K562 (cell line): ENCODE measurements around the gene MTREX. TPM values are rescaled to one million over a fixed set of nuclear protein-coding genes. Genes with fewer than 3 reads are reported as not detected.

Source experiments
- CBX5 ChIP-seq: IDR thresholded peaks from 2 replicates; pipeline ENCODE4 v1.6.1; 2014; ENCODE audit warnings: low read depth, borderline replicate concordance
- ETV6 ChIP-seq, 3 experiments: fragments of 150-350 bp in 1 of 3; sonication (generic) in 1 of 3; formaldehyde crosslinking in 1 of 3; IDR thresholded peaks; 2 replicates each; pipeline versions ENCODE4 v1.6.1 to v1.8.0; 2014 to 2022; ENCODE audit warnings: borderline replicate concordance in 2 of 3, low read depth in 2 of 3, antibody characterized with exemption in 1 of 3, low read length in 1 of 3, mild to moderate bottlenecking in 1 of 3, missing genetic modification reagents in 1 of 3
- HCFC1 ChIP-seq: IDR thresholded peaks from 2 replicates; pipeline ENCODE4 v1.6.1; 2012; ENCODE audit warnings: low read depth, low read length, improper control_type of control experiment
- MEIS2 ChIP-seq: fragments of 450-650 bp; IDR thresholded peaks from 2 replicates; pipeline ENCODE4 v1.6.1; 2014; ENCODE audit warnings: mild to moderate bottlenecking; ENCODE audit not compliant: partially characterized antibody
- MGA ChIP-seq: fragments of 450-650 bp; IDR thresholded peaks from 2 replicates; pipeline ENCODE4 v1.6.1; 2016; ENCODE audit warnings: mild to moderate bottlenecking, moderate library complexity
- MYBL2 ChIP-seq, 2 experiments: fragments of 450-650 bp in 1 of 2; sonication (generic) in 1 of 2; formaldehyde crosslinking in 1 of 2; IDR thresholded peaks; 2 replicates each; pipeline versions ENCODE4 v1.6.1 to v1.8.1; 2017 to 2022; ENCODE audit warnings: borderline replicate concordance in 1 of 2, inconsistent platforms in 1 of 2, low read depth in 1 of 2, mild to moderate bottlenecking in 1 of 2, missing genetic modification reagents in 1 of 2, moderate library complexity in 1 of 2
- NFIC ChIP-seq: fragments of 450-650 bp; IDR thresholded peaks from 2 replicates; pipeline ENCODE4 v1.6.1; 2017; ENCODE audit warnings: mild to moderate bottlenecking, inconsistent platforms
- SIN3A ChIP-seq, 2 experiments: fragments of 150-350 bp in 1 of 2; IDR thresholded peaks; 2 replicates each; pipeline ENCODE4 v1.6.1; 2011 to 2016; ENCODE audit warnings: borderline replicate concordance in 2 of 2, low read depth in 2 of 2, low read length in 2 of 2, mild to moderate bottlenecking in 2 of 2, moderate library complexity in 2 of 2; ENCODE audit not compliant: control insufficient read depth in 1 of 2
- SOX6 ChIP-seq: fragments of 450-650 bp; IDR thresholded peaks from 2 replicates; pipeline ENCODE4 v1.6.1; 2014; ENCODE audit warnings: mild to moderate bottlenecking
- TAF7 ChIP-seq: fragments of 450-650 bp; IDR thresholded peaks from 2 replicates; pipeline ENCODE4 v1.6.1; 2016; ENCODE audit warnings: missing genetic modification characterization, missing compliant biosample characterization
- TAF9B ChIP-seq: fragments of 450-650 bp; IDR thresholded peaks from 2 replicates; pipeline ENCODE4 v1.6.1; 2018; ENCODE audit warnings: mild to moderate bottlenecking; ENCODE audit not compliant: partially characterized antibody
- TBP ChIP-seq: optimal IDR thresholded peaks from 2 replicates; pipeline ENCODE3; 2011; ENCODE audit warnings: low read depth, low read length, improper control_type of control experiment
- TCF3 ChIP-seq: sonication (generic); formaldehyde crosslinking; IDR thresholded peaks from 2 replicates; pipeline ENCODE4 v1.4.0; 2020; ENCODE audit warnings: mild to moderate bottlenecking, missing genetic modification reagents
- TCF7 ChIP-seq: sonication (generic); IDR thresholded peaks from 2 replicates; pipeline ENCODE4 v1.6.1; 2016; ENCODE audit warnings: antibody characterized with exemption, borderline replicate concordance
- TEAD1 ChIP-seq, 2 experiments: fragments of 450-650 bp in 1 of 2; sonication (generic) in 1 of 2; formaldehyde crosslinking; IDR thresholded peaks; 2 replicates each; pipeline versions ENCODE4 v1.4.0 to v1.8.0; 2020 to 2022; ENCODE audit warnings: mild to moderate bottlenecking in 2 of 2, missing genetic modification reagents in 1 of 2
- ZBTB34 ChIP-seq: fragments of 250-450 bp; sonication (Bioruptor Pico); IDR thresholded peaks from 2 replicates; pipeline ENCODE4 v1.8.0; 2021; ENCODE audit warnings: mild to moderate bottlenecking, moderate library complexity
- polyA plus RNA-seq, 8 experiments: library from polyadenylated mRNA; depleted of rRNA in 4 of 8; stranded (reverse) in 5 of 8; unstranded in 3 of 8; fragments of >200 nt; fragmentation: Nextera tagmentation in 2 of 8; fragmentation: Illumina TruSeq in 1 of 8; extraction: Ambion mirVana in 2 of 8; extraction: Trizol in 1 of 8; gene quantifications; 2 replicates each; pipeline versions ENCODE4 v1.2.1 to v1.2.3, GENCODE V29; 2011 to 2014; ENCODE audit warnings: inconsistent platforms in 1 of 8, missing spikeins in 1 of 8
- total RNA-seq, 7 experiments: library from RNA; depleted of rRNA in 6 of 7; stranded (reverse); fragments of >200 nt in 6 of 7; fragmentation: Illumina TruSeq in 2 of 7; extraction: Trizol in 2 of 7; gene quantifications; 2 replicates each; pipeline versions ENCODE4 v1.2.1 to v1.2.3, GENCODE V29; 2011 to 2021; ENCODE audit warnings: low replicate concordance in 1 of 7

The MTREX gene
- total and polyA plus RNA-seq, 9 of the 15 experiments (the other 6 are each of a cell fraction or from before 2014, with no cell fraction given): 52.9 to 193 (median 150) TPM

GRCh38 chr5:55304584-55304983 is 3.2 kb upstream of the MTREX start (continued):
- no peak for TF ChIP-seq ETV6 (IDR thresholded peaks at IDR 0.05; ENCODE audit: borderline replicate concordance in 1 of 2, low read depth in 2 of 2, low read length in 1 of 2)
- TF ChIP-seq ETV6 (CRISPR knock-in tag; IDR thresholded peaks at IDR 0.05; ENCODE audit: borderline replicate concordance): no peak
- no peak for TF ChIP-seq TCF7
- peak; percentile 69 to 78; a peak in 2 of 4 replicates for TF ChIP-seq SIN3A (IDR thresholded peaks at IDR 0.05; ENCODE audit: borderline replicate concordance in 2 of 2, control insufficient read depth in 1 of 2, low read depth in 2 of 2, low read length in 2 of 2)
- peak; percentile 23 for TF ChIP-seq MEIS2
- TF ChIP-seq TAF9B: peak; percentile 20
- peak; percentile 82 for TF ChIP-seq TCF3
- TF ChIP-seq ZBTB34: no peak
- TF ChIP-seq SOX6: peak; percentile 30; the same call in 1 of the 2 replicates
- TF ChIP-seq NFIC: peak; percentile 36
- no peak for TF ChIP-seq HCFC1
- TF ChIP-seq CBX5: no peak
- peak; percentile 54; the same call in 1 of the 2 replicates for TF ChIP-seq MYBL2 (IDR thresholded peaks at IDR 0.05; ENCODE audit: low read depth)
- no peak for TF ChIP-seq MYBL2 (CRISPR knock-in tag; IDR thresholded peaks at IDR 0.05; ENCODE audit: borderline replicate concordance)
- no peak for TF ChIP-seq TEAD1 (CRISPR knock-in tag; IDR thresholded peaks at IDR 0.05)
- TF ChIP-seq TBP: no peak
- no peak; the same call in 1 of the 2 replicates for TF ChIP-seq MGA
- no peak for TF ChIP-seq TAF7 (tag)
